GM12878 (cell line): ENCODE measurements around the gene TXLNB. TPM values are rescaled to one million over a fixed set of nuclear protein-coding genes. Genes with fewer than 3 reads are reported as not detected.

Experiments
- ASH2L ChIP-seq: fragments of 300-600, 200-600 bp; sonication (generic); IDR thresholded peaks from 2 replicates; pipeline ENCODE4 v1.6.1; 2017; ENCODE audit warnings: low read depth, mild to moderate bottlenecking, borderline replicate concordance
- BMI1 ChIP-seq: fragments of 450-650 bp; IDR thresholded peaks from 2 replicates; pipeline ENCODE4 v1.6.1; 2016; ENCODE audit warnings: mild to moderate bottlenecking, moderate library complexity, borderline replicate concordance
- BRCA1 ChIP-seq: IDR thresholded peaks from 2 replicates; pipeline ENCODE4 v1.6.1; 2011; ENCODE audit warnings: low read depth, low read length, improper control_type of control experiment
- CEBPZ ChIP-seq: fragments of 150-350 bp; IDR thresholded peaks from 2 replicates; pipeline ENCODE4 v1.6.1; 2016; ENCODE audit warnings: low read depth, low read length
- CHD1 ChIP-seq: IDR thresholded peaks from 2 replicates; pipeline ENCODE4 v1.6.1; 2012; ENCODE audit warnings: low read depth, low read length, improper control_type of control experiment
- CHD2 ChIP-seq: IDR thresholded peaks from 2 replicates; pipeline ENCODE4 v1.6.1; 2011; ENCODE audit warnings: low read depth, low read length, improper control_type of control experiment, borderline replicate concordance
- CHD4 ChIP-seq: fragments of 200-600 bp; sonication (generic); IDR thresholded peaks from 2 replicates; pipeline ENCODE4 v1.6.1; 2016; ENCODE audit warnings: mild to moderate bottlenecking
- EP300 ChIP-seq, 2 experiments: fragments of 150-350 bp in 1 of 2; IDR thresholded peaks; 2 replicates each; pipeline ENCODE4 v1.6.1; 2011 to 2012; ENCODE audit warnings: low read depth in 2 of 2, low read length in 2 of 2, borderline replicate concordance in 1 of 2, improper control_type of control experiment in 1 of 2, inconsistent platforms in 1 of 2; ENCODE audit not compliant: control insufficient read depth in 1 of 2
- HDAC2 ChIP-seq: fragments of 200-600 bp; sonication (generic); IDR thresholded peaks from 2 replicates; pipeline ENCODE4 v1.6.1; 2017
- HSF1 ChIP-seq: fragments of 150-350 bp; IDR thresholded peaks from 2 replicates; pipeline ENCODE4 v1.6.1; 2014; ENCODE audit warnings: mild to moderate bottlenecking, low read depth, low read length
- MTA3 ChIP-seq: IDR thresholded peaks from 2 replicates; pipeline ENCODE4 v1.6.1; 2012; ENCODE audit warnings: low read length, inconsistent platforms, borderline replicate concordance
- NFIC ChIP-seq: IDR thresholded peaks from 2 replicates; pipeline ENCODE4 v1.6.1; 2012; ENCODE audit warnings: low read depth, mild to moderate bottlenecking, inconsistent platforms, low read length, moderate library complexity
- PAX5 ChIP-seq: IDR thresholded peaks from 2 replicates; pipeline ENCODE4 v1.6.1; 2011; ENCODE audit warnings: low read depth, low read length, borderline replicate concordance
- POLR2AphosphoS2 ChIP-seq: IDR thresholded peaks from 2 replicates; pipeline ENCODE4 v1.6.1; 2011; ENCODE audit warnings: low read depth, mild to moderate bottlenecking, low read length, improper control_type of control experiment, moderate library complexity
- POU2F2 ChIP-seq: IDR thresholded peaks from 3 replicates; pipeline ENCODE4 v1.6.1; 2011; ENCODE audit warnings: low read depth, mild to moderate bottlenecking, low read length, borderline replicate concordance
- RBBP5 ChIP-seq: fragments of 200-600 bp; sonication (generic); conservative IDR thresholded peaks from 2 replicates; pipeline ENCODE4 v1.6.1; 2016
- SMC3 ChIP-seq: IDR thresholded peaks from 2 replicates; pipeline ENCODE4 v1.6.1; 2011; ENCODE audit warnings: low read length, improper control_type of control experiment, borderline replicate concordance
- SPI1 ChIP-seq: IDR thresholded peaks from 2 replicates; pipeline ENCODE4 v1.6.1; 2011; ENCODE audit warnings: low read depth, mild to moderate bottlenecking, low read length, moderate library complexity, borderline replicate concordance; ENCODE audit not compliant: insufficient read depth
- SRF ChIP-seq, 2 experiments: IDR thresholded peaks; 2 replicates each; pipeline ENCODE4 v1.6.1; 2011; ENCODE audit warnings: low read depth in 2 of 2, low read length in 2 of 2, mild to moderate bottlenecking in 1 of 2, moderate library complexity in 1 of 2
- ZBTB33 ChIP-seq: fragments of 450-650 bp; IDR thresholded peaks from 2 replicates; pipeline ENCODE4 v1.6.1; 2017; ENCODE audit warnings: mild to moderate bottlenecking
- ZNF687 ChIP-seq: fragments of 450-650 bp; IDR thresholded peaks from 2 replicates; pipeline ENCODE4 v1.6.1; 2017; ENCODE audit warnings: mild to moderate bottlenecking, moderate library complexity
- polyA plus RNA-seq, 11 experiments: library from polyadenylated mRNA; depleted of rRNA in 4 of 11; unstranded in 6 of 11; stranded (reverse) in 5 of 11; fragments of >200 nt; fragmentation: Nextera tagmentation in 4 of 11; fragmentation: Illumina TruSeq in 1 of 11; extraction: Ambion mirVana in 4 of 11; extraction: Trizol in 1 of 11; gene quantifications; 1 replicate in 1 of 11; 2 replicates in 10 of 11; pipeline versions ENCODE4 v1.2.1 to v1.2.3, GENCODE V29; 2011 to 2016; ENCODE audit warnings: inconsistent platforms in 2 of 11, missing spikeins in 2 of 11, low read depth in 1 of 11
- total RNA-seq, 4 experiments: library from RNA; depleted of rRNA in 3 of 4; stranded (reverse); fragments of >200 nt in 3 of 4; fragmentation: Illumina TruSeq in 1 of 4; extraction: Trizol in 1 of 4; gene quantifications; 2 replicates each; pipeline versions ENCODE4 v1.2.1 to v1.2.3, GENCODE V29; 2013 to 2021

The TXLNB gene
- total and polyA plus RNA-seq, 10 of the 15 experiments (the other 5 are each of a cell fraction or from before 2014, with no cell fraction given), result 0.07 to 1.3 (median 0.22) TPM; not detected in 1

- no peak for TF ChIP-seq BRCA1
- TF ChIP-seq MTA3, result 0 out of 2 replicates have a peak, but pooled peaks have one; percentile 56
- TF ChIP-seq POLR2AphosphoS2, result no peak
- TF ChIP-seq CHD2, result 0 out of 2 replicates have a peak, but pooled peaks have one; percentile 27
- no peak for TF ChIP-seq SMC3
- TF ChIP-seq ZBTB33, result no peak
- TF ChIP-seq POU2F2, result peak; percentile 33; the same call in 1 of the 3 replicates
- TF ChIP-seq SRF (IDR thresholded peaks at IDR 0.05; ENCODE audit: low read depth in 2 of 2, low read length in 2 of 2), result no peak
- no peak for TF ChIP-seq HSF1
- TF ChIP-seq HDAC2, result no peak
- no peak for TF ChIP-seq RBBP5
- peak; percentile 65 to 72; a peak in 3 of 4 replicates for TF ChIP-seq EP300 (IDR thresholded peaks at IDR 0.05; ENCODE audit: borderline replicate concordance in 1 of 2, control insufficient read depth in 1 of 2, low read depth in 2 of 2, low read length in 2 of 2)
- no peak for TF ChIP-seq ASH2L
- TF ChIP-seq PAX5, result peak; percentile 74; the same call in 1 of the 2 replicates
- no peak for TF ChIP-seq ZNF687
- TF ChIP-seq CEBPZ, result no peak
- TF ChIP-seq NFIC, result peak; percentile 53; the same call in 1 of the 2 replicates
- TF ChIP-seq SPI1, result peak; percentile 92
- no peak for TF ChIP-seq CHD4
- TF ChIP-seq CHD1, result no peak
- TF ChIP-seq BMI1, result peak; percentile 86
Measured at GRCh38 chr6:139327038-139327437, 35.2 kb upstream of the TXLNB start (continued).
